AG20443 (cell line): Measurements from ENCODE around the gene ATPAF2.
"Not testable (repeated sequence)": the region's sequence is repeated elsewhere in the genome, so short reads cannot be mapped to it uniquely, and the experiment has no call there.

Source experiments
- DNase-seq: peaks from one replicate; pipeline ENCODE4 v3.0.0; 2012; ENCODE audit warnings: low spot score, mixed read lengths

ATPAF2 gene

GRCh38 chr17:18009609-18010420 is 29.2 kb downstream of the ATPAF2 start:
- no peak for DNase-seq

GRCh38 chr17:18008496-18009268 is 30.3 kb downstream of the ATPAF2 start:
- DNase-seq, result peak; percentile 86

- no peak for DNase-seq
These were observed 32.3 kb downstream of the ATPAF2 start for GRCh38 chr17:18006495-18007239.

- DNase-seq, result no peak
These were observed 33.5 kb downstream of the ATPAF2 start for GRCh38 chr17:18005496-18005895.

- no peak for DNase-seq
These were observed 34.1 kb downstream of the ATPAF2 start for GRCh38 chr17:18004884-18005305.

GRCh38 chr17:18004345-18004744 is 34.6 kb downstream of the ATPAF2 start:
- DNase-seq, result no peak

GRCh38 chr17:18002171-18002570 is 36.8 kb downstream of the ATPAF2 start:
- DNase-seq, result peak; percentile 47

- DNase-seq, result no peak
These were observed 38.9 kb downstream of the ATPAF2 start for GRCh38 chr17:18000030-18000408.

GRCh38 chr17:17999364-18000029 is 39.5 kb downstream of the ATPAF2 start:
- no peak for DNase-seq

- DNase-seq, result no peak
These were observed 40.0 kb downstream of the ATPAF2 start for GRCh38 chr17:17998934-17999333.

- DNase-seq, result not testable (repeated sequence)
These were observed 43.1 kb downstream of the ATPAF2 start for GRCh38 chr17:17995887-17996286.

GRCh38 chr17:17994271-17995069 is 44.5 kb downstream of the ATPAF2 start:
- DNase-seq, result peak; percentile 26

GRCh38 chr17:17993852-17994251 is 45.1 kb downstream of the ATPAF2 start:
- no peak for DNase-seq

GRCh38 chr17:17993366-17993765 is 45.6 kb downstream of the ATPAF2 start:
- DNase-seq, result no peak

GRCh38 chr17:17990282-17990681 is 48.7 kb downstream of the ATPAF2 start:
- no peak for DNase-seq

- no peak for DNase-seq
These were observed 49.4 kb downstream of the ATPAF2 start for GRCh38 chr17:17989618-17990017.

- no peak for DNase-seq
These were observed 49.9 kb downstream of the ATPAF2 start for GRCh38 chr17:17989081-17989480.

- DNase-seq, result no peak
These were observed 50.5 kb downstream of the ATPAF2 start for GRCh38 chr17:17988427-17988945.

- no peak for DNase-seq
These were observed 51.1 kb downstream of the ATPAF2 start for GRCh38 chr17:17987901-17988300.

- no peak for DNase-seq
These were observed 51.6 kb downstream of the ATPAF2 start for GRCh38 chr17:17987187-17987896.
